Measurements from ENCODE around the gene RAB21.
"Not testable (repeated sequence)": the region's sequence is repeated elsewhere in the genome, so short reads cannot be mapped to it uniquely, and the experiment has no call there.

The RAB21 gene

DNA sequence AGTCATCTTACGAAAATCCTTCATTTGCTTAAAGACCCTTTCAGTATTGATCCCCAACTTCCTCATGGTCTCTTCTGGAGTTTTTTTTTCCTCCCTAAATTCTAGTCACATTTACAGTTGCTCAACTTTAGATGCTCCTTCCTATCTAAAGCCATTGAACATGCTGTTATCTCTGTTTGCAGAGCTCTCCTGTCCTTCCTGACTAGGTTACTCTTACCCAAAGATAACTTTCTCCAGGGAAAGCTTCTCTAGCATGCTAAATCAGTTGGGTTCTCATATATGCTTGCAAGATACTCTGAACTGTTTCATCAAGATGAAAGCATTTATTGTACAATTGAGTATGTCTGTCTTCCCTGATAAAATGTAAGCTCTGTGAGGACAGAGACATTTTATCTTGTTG is 1.8 kb upstream of the RAB21 start:
- no peak for DNase-seq

DNA sequence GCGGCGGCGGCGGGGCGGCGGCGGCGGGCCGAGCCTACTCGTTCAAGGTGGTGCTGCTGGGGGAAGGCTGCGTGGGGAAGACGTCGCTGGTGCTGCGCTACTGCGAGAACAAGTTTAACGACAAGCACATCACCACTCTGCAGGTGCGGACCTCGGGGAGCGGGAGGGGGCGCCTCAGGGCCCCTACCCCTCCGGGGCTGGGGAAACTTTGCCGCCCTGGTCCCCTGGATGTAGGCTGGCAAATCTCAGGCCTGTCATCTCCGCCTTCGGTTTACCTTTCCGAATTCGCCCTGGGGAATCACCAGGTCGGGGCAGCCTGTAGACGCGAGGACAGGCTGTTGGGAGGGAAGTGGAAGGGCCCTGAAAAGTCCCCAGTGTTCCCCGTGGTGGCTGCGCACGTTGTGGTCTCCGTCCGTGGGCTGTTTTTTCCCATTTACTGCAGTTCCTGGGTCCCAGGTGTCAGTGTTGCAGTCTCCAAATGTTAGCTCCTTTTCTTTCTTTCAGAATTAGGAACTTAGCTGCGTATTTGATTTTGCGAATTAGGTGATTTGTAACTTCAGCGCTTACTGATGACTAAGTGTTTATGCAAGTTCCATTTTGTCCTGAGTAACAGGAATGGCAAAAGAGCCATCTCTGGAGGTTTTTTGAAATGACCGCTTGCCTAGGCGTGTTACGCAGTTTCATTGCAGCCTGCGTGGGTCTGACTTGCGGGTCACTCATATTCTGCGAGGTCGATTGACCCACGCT is 656 bp downstream of the RAB21 start:
- peak; percentile 66 for DNase-seq

DNA sequence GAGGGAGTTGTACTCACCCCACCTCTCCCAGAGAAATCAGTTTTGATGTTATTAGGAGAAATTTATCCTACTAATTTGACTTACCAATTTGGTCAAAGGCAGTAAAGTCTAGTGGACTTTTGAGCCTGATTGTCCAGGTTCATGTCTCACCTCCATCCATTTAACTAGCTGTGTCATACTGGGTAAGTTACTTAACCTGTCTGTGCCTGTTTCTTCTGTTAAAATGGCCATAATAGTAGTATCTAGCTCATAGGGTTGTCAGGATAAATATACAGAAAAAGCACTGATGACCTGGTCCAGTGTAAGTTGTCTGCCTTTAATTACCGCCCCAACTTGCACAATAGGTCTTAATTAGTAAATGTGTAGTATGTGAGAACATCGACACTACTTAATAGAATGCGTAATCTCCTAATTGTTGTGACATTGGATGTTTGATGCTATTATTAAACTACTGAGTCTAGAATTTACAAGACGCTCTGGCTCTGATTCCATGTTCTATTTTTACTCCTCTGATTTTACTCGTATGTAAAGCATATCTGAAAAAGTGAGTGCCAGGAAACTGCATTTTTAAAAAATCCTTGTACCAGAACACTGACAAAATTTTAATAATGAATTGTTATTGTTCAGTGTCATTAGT is 1.5 kb downstream of the RAB21 start:
- DNase-seq = no peak

DNA sequence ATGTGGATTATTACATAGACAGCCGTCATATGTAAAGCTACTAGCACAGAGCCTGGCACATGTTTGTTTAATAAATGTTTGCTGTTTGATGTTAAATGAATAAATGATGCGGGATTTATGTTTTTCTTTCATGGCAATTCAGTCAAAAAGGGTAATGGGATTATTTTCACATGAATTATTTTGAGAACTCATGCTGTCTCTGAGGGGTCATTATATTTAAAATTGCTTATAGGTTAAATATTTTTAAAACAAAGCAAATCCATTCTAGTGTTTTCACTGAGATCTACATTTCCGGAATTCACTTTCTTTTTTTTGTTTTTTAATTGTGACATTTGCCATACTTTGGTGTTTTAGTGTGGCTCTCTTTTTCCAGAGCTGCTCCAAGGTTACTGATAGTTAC is 5.3 kb downstream of the RAB21 start:
- DNase-seq = no peak

DNA sequence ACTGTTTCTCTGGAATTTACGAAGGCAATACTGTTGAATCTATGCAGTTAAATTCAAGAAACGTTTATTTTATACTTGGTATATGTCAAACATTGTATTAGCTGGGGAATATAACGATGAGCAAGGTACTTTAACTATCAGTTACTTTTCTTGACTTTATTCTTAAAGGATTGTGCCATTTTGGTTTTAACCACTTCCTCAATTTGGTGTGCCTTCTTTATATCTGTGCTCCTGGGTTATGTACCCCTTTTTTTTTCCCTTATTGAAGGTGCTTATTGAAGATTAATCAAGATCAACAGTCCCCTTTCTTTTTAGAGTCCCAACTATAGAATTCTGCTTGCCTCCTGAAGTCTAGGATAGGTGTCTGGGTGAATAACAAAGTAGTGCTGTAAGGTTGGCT is 5.8 kb downstream of the RAB21 start:
- DNase-seq = no peak

GRCh38 chr12:71761354-71761753 is 6.7 kb downstream of the RAB21 start:
- DNase-seq = not testable (repeated sequence)

- no peak for DNase-seq
Observed at GRCh38 chr12:71763677-71764379, 9.2 kb downstream of the RAB21 start.

DNA sequence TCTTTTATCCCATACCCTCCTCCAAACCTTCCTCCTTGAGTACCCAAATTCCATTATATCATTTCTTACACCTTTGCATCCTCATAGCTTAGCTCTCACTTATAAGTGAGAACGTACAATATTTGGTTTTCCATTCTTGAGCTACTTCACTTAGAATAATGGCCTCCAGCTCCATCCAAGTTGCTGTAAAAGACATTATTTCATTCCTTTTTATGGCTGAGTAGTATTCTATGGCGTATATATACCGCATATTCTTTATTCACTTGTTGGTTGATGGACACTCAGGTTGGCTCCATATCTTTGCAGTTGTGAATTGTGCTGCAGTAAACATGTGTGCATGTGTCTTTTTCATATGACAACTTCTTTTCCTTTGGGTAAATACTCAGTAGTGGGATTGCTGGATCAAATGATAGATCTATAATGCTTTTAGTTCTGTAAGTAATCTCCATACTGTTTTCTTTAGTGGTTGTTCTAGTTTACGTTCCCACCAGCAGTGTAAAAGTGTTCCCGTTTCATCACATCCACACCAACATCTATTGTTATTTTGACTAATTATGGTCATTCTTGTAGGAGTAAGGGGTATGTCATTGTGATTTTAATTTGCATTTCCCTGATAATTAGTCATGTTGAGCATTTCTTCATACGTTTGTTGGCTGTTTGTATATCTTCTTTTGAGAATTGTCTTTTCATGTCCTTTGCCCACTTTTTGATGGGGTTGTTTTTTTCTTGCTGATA is 10.1 kb downstream of the RAB21 start:
- DNase-seq = no peak

DNA sequence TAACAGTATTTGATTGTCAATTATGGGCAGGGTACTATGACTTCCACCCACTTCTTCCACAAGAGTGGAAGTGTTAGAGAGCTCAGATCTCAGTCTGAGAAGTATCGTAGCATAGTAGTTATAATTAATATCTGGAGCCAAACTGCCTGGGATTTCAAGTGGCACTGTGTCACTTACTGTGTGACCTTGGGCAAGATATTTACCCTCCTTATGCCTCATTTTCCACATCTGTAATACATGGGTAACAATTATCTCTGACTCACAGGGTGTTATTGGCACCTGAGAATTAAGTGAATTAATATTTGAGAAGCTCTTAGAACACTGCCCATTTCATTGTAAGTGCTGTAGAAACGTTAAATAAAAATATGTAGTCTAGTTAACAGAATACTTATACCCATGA is 11.5 kb downstream of the RAB21 start:
- no peak for DNase-seq

GRCh38 chr12:71767183-71767582 is 12.5 kb downstream of the RAB21 start:
- no peak for DNase-seq

- no peak for DNase-seq
Observed at GRCh38 chr12:71768900-71769299, 14.2 kb downstream of the RAB21 start.

DNA sequence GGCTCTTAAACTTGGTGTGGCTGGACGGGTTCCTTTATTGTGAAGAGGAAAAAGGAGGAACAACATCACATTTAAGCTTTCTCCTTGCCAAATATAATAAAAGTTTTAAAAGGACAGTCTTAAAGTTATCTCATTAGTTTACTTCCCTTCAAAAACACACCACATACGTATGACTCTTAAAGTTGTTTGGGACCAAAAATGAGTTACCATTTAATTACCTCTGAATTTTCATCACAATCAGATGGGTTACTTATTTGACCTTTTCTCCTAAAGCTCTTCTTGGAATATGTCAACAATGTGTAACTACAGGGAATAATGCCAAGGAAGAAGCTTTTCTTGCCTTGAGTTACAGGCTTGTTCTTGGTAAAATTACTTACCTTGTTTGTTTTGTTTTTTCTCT is 16.4 kb downstream of the RAB21 start:
- no peak for DNase-seq

GRCh38 chr12:71772735-71773134 is 18.1 kb downstream of the RAB21 start:
- DNase-seq = no peak

- peak; percentile 54 for DNase-seq
Observed at GRCh38 chr12:71780237-71780822, 25.7 kb downstream of the RAB21 start.

- no peak for DNase-seq
Observed at GRCh38 chr12:71782017-71782416, 27.4 kb downstream of the RAB21 start.

DNA sequence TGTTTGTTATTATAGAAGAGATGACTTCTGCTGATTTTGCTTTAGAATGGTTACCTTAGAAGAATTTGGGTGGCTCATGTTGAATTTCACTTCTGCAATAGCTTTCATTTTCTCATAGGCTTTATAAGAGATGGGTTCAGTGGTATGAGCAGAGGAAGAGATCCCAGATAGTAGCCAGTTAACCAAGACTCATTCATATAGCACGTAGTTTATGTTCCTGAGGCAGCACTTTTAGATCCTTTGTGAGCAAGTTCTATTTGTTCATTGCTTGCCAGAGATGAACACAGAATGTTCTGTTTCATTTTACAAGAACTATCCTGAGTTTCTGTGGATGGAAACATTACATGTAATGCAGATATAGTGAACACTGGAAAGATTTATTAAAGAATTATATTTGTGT is 32.2 kb downstream of the RAB21 start:
- no peak for DNase-seq

DNA sequence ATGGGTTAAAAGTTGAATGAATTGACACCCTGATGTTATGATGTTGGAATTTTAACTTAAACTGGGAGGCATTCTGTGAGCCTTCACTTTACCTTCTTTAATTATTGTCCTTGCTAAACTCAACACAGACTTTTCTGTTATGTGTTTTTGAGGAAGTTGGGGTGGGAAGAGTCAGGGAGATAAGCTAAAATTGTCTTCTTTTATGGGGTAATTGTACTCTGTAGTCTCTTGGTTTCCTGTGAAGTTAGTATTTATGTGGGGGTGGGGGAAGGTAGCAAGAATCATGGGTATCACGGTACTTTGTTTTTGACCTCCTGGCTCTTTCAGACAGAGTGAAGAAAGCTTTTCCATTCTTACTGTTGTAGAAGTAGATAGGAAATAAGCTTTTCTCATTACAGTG is 32.9 kb downstream of the RAB21 start:
- no peak for DNase-seq

DNA sequence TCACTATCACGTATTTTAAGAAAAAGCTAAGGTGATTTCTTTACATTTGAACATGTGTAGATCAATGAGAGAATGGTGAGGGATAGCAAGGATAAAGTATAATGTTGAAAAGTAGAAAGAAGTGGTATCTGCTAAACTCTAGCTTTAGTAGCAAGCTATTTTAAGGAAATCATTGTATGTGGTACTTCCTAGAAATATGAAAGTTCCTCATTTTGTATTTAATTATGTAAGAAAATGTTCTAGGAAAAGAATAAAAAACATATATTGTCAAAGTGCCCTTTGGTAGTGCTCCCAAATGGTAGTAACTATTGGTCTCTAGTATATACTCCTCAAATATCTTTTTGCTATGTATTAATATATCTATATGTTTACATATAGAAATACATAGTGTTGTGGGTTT is 35.7 kb downstream of the RAB21 start:
- DNase-seq = no peak

GRCh38 chr12:71791473-71792150 is 36.9 kb downstream of the RAB21 start:
- no peak for DNase-seq

DNA sequence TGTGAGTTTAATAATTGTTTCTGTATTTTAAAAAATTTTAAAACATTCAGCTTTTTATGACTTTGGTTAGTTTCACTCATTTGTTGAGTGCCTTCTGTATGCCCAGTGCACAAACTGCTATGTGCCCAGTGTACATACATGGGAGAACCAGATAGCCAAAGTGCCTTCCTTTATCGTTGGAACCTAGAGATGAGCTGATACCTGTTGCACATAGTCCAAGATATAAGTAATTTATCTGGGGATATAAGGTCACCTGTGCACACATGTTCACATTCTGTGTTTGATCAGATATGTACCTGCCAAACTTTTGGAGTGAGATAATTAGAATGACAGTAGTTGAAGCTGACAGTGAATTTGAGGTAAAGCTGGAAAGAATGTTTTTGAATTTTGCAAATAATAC is 37.9 kb downstream of the RAB21 start:
- no peak for DNase-seq

GRCh38 chr12:71795901-71796300 is 41.2 kb downstream of the RAB21 start:
- no peak for DNase-seq

GRCh38 chr12:71797531-71797930 is 42.9 kb downstream of the RAB21 start:
- no peak for DNase-seq

GRCh38 chr12:71799106-71799505 is 44.4 kb downstream of the RAB21 start:
- DNase-seq = no peak

All from activated CD4-positive, alpha-beta T cell treated with anti-CD3 and anti-CD28 coated beads for 48 hours (primary cell).